ENCODE measurements around the gene OR51I2.

Gene OR51I2

DNA sequence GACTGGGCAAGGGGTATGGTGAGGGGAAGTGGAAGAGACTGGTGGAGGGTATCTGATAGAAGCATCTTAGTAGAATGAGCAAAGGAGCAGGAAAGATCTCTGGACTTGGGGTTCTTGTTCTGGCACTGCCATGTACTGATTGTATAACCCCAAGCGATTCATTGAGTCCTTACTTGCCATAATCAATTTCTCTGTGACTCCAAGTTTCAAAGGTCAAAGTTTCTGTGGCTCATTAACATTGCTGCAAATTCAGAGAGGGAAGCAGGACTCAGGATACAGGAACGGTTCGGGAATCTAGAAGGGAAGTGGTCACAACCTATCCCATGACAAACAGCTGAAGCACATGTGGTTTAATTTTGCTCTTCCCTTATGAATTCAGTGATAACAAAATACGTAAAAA lies 309 bp downstream of the OR51I2 start:
- TF ChIP-seq, protein P1, sequence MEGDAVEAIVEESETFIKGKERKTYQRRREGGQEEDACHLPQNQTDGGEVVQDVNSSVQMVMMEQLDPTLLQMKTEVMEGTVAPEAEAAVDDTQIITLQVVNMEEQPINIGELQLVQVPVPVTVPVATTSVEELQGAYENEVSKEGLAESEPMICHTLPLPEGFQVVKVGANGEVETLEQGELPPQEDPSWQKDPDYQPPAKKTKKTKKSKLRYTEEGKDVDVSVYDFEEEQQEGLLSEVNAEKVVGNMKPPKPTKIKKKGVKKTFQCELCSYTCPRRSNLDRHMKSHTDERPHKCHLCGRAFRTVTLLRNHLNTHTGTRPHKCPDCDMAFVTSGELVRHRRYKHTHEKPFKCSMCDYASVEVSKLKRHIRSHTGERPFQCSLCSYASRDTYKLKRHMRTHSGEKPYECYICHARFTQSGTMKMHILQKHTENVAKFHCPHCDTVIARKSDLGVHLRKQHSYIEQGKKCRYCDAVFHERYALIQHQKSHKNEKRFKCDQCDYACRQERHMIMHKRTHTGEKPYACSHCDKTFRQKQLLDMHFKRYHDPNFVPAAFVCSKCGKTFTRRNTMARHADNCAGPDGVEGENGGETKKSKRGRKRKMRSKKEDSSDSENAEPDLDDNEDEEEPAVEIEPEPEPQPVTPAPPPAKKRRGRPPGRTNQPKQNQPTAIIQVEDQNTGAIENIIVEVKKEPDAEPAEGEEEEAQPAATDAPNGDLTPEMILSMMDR (IDR thresholded peaks at IDR 0.05; ENCODE audit: low read depth, low read length) = no peak
- DNase-seq (ENCODE audit: extremely low read depth, low read depth) = no peak

DNA sequence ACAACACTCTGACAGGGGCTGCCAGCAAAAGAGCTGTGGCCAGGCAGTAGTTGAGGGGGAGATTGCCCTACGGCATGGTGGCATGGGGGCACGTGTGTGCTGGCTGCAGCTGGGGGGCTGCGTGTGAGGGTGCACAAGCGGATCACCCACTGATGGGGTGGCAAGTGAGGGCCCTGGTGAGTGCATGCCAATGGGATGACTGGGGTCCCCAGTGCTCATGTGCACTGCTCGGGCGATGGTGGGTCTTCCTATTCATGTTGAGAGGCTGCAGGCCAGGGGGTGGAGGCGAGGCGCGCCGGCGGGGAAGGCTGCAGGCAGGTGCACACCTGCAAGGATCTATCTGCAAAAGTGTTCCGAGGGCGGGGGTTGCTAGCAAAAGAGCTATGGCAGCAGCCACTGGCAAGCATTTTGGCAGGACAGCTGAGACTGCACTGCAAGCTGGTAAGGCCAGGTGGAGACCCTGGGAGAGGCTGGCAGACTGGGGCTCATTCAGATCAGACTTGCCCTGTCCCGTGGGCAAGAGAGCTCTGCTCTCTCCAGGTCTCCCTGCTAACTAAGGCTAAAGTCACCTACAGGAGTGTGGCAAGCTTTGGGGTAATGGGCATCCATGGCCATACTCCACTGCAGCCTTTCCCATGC lies 12.0 kb downstream of the OR51I2 start:
- TF ChIP-seq, protein P1 (IDR thresholded peaks at IDR 0.05; ENCODE audit: low read depth, low read length) = no peak
- no peak for DNase-seq (ENCODE audit: extremely low read depth, low read depth)

DNA sequence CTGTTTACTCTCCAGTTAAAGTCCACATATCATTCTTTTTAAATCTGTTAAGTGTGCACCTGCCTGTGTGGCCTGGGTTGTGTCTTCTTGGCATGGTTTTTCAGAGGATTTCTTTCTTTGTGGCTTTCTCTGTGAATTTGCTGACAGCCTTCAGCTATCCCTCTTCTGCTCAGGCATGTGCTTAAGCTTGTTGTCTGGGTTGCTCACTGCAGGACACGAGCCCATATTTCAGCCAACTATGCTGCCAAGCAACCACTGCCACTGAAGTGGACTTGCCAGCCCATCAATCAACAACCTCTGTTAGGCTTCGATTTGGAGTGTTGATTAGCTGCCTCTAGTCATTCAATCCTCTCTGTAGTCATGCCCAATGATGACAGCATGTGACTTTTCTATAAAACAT lies 18.4 kb downstream of the OR51I2 start:
- no peak for DNase-seq (ENCODE audit: extremely low read depth, low read depth)
- TF ChIP-seq, protein P1 (IDR thresholded peaks at IDR 0.05; ENCODE audit: low read depth, low read length) = no peak

DNA sequence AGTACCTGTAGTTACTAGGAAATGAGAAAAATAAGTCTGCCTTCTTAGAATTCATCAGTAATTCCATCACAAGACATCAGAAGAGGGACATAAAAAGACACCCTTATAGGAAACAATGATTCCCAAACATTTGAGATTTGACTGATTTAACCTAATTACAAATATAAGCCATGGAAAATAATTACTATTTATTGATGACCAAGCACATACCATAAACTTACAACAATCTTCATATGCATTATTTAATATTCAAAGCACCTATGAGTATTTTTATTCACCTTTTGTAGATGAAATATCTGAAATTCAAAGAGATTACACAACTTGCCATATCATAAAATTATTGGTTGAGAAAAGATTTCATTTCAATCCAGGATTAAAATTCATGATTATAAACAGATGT lies 24.8 kb downstream of the OR51I2 start:
- TF ChIP-seq, protein P1 (IDR thresholded peaks at IDR 0.05; ENCODE audit: low read depth, low read length) = no peak
- DNase-seq (ENCODE audit: extremely low read depth, low read depth) = no peak

DNA sequence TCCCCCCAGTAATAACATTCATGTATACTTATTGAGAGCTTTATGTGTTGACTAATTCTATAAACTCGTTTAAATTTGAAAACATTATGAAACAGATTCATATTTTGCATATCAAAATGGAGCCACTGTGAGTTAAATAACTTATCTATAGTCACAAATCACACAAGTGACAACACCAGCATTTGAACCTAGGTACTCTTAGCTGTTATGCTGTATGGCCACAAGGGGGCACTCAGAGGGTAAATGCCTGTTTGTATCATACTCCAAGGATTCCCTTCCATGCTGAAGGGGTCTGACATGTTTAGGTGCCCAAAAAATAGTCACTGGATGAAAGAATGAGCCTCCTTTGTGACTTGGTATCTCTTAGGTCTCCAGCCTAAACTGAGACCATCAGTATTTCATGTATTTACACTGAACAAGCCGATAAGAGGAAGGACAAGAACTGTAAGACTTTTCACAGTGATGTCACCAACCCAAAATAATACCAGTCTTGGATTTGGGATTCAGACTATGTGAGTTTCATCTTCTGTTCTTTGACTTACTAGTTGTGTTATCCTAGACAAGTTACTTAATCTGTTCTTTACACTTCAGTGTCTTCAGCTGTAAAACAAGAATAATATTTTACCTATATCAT lies 27.2 kb downstream of the OR51I2 start:
- DNase-seq (ENCODE audit: extremely low read depth, low read depth) = peak; percentile 23
- TF ChIP-seq, protein P1 (IDR thresholded peaks at IDR 0.05; ENCODE audit: low read depth, low read length) = peak; percentile 90

DNA sequence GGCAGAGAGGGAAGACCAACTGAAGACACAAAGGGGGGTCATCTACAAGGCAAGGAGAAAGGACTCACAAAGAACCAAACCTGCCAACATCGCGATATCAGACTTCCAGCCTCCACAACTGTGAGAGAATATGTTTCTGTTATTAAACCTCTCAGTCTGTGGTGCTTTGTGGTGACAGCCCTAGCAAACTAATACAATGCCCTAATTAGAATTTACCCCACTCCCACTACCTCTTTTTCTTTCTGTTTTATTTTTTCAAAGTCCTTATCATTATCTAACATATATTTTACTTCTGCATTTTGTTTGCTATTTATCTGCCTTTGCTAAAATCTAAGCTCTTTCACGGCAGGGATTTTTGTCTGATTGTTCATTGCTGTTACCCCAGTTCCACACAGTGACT lies 36.9 kb downstream of the OR51I2 start:
- no peak for DNase-seq (ENCODE audit: extremely low read depth, low read depth)
- TF ChIP-seq, protein P1 (IDR thresholded peaks at IDR 0.05; ENCODE audit: low read depth, low read length) = no peak

DNA sequence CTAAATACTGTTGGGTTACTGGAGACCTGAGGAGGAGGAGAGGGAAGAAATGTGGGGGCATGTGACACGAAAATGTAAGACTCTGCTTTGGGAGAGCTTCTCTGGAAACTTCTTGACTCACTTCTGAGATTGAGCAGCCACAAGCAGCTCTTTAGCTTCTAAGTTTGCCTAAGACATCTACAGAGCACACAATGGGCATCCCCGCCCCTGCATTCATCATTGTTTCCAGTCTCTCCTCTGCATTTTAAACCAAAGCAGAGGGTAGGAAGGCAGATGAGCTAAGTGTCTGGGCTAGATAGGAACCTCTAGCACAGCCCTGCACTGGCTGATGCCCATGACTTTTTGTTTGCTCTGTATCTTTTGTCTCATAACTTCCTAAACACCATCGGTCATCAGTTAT lies 37.3 kb downstream of the OR51I2 start:
- TF ChIP-seq, protein P1 (IDR thresholded peaks at IDR 0.05; ENCODE audit: low read depth, low read length) = no peak
- DNase-seq (ENCODE audit: extremely low read depth, low read depth) = no peak

All from AG09319 (cell line).